Thoracic aorta (tissue), 2 donors: Measurements from ENCODE around the gene CEMIP2. TPM values are rescaled to one million over a fixed set of nuclear protein-coding genes. Genes with fewer than 3 reads are reported as not detected.

Experiments used
- ATAC-seq: fragments of 150-250 bp; one replicate; pipeline ENCODE4 v1.8.0; 2017; ENCODE audit warnings: low read depth; ENCODE audit not compliant: insufficient number of reproducible peaks, low FRiP score
- DNase-seq: peaks from one replicate; pipeline ENCODE4 v3.0.0-alpha.2; 2020; ENCODE audit warnings: low spot score
- H3K27ac ChIP-seq, 2 donors: fragments of 200-600 bp; sonication (generic); 1 replicate in 1 of 2; 2 replicates in 1 of 2; pipeline ENCODE4 v1.5.1; 2016; ENCODE audit warnings: mild to moderate bottlenecking in 2 of 2, moderate library complexity in 2 of 2
- H3K27me3 ChIP-seq: fragments of 200-600 bp; sonication (generic); replicated peaks from 2 replicates; pipeline ENCODE4 v1.6.0; 2016; ENCODE audit warnings: mild to moderate bottlenecking; ENCODE audit not compliant: insufficient read depth
- H3K36me3 ChIP-seq: fragments of 200-600 bp; sonication (generic); one replicate; pipeline ENCODE4 v1.5.1; 2016
- H3K4me1 ChIP-seq, 2 donors: fragments of 200-600 bp; sonication (generic); 1 replicate in 1 of 2; 2 replicates in 1 of 2; pipeline versions ENCODE4 v1.5.1 to v1.6.0; 2016; ENCODE audit warnings: low read depth in 2 of 2, mild to moderate bottlenecking in 1 of 2; ENCODE audit not compliant: control insufficient read depth in 1 of 2
- H3K4me3 ChIP-seq: fragments of 200-600 bp; sonication (generic); 2 replicates; pipeline ENCODE4 v1.5.1; 2016; ENCODE audit warnings: mild to moderate bottlenecking
- H3K9me3 ChIP-seq: fragments of 200-600 bp; sonication (generic); 2 replicates; pipeline ENCODE4 v1.5.1; 2016
- total RNA-seq, 2 donors: library from RNA; depleted of rRNA; stranded (reverse); fragments of >200 nt; gene quantifications; one replicate each; pipeline versions ENCODE4 v1.1.0 to v1.2.3, GENCODE V29; 2016
- TF ChIP-seq, protein P1 (sequence below): fragments of 200-600 bp; sonication (generic); IDR thresholded peaks from one replicate; pipeline ENCODE4 v1.5.1; 2019; ENCODE audit warnings: antibody characterized with exemption

The CEMIP2 gene
- total RNA-seq, 2 donors from 2014 or later: 69.7 to 218 TPM

DNA sequence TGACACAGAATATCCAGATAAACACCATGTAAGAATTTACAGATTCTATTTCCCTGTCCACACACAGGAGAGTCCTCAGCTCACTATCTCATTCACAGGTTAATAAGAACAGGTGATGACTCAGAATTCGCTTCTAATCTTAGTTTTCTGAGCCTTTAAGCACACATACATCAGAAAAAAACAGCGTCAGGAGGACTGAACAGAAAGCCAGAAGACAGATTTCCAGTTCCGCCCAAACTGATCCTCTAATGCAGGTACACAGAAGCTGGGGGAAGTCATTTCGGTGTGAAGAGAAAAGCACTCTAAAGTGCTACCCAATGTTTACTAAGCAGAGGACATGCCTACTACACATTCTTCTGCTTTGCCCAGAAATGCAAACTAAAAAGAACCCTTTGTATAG is 1.6 kb downstream of the CEMIP2 start:
- TF ChIP-seq, protein P1, sequence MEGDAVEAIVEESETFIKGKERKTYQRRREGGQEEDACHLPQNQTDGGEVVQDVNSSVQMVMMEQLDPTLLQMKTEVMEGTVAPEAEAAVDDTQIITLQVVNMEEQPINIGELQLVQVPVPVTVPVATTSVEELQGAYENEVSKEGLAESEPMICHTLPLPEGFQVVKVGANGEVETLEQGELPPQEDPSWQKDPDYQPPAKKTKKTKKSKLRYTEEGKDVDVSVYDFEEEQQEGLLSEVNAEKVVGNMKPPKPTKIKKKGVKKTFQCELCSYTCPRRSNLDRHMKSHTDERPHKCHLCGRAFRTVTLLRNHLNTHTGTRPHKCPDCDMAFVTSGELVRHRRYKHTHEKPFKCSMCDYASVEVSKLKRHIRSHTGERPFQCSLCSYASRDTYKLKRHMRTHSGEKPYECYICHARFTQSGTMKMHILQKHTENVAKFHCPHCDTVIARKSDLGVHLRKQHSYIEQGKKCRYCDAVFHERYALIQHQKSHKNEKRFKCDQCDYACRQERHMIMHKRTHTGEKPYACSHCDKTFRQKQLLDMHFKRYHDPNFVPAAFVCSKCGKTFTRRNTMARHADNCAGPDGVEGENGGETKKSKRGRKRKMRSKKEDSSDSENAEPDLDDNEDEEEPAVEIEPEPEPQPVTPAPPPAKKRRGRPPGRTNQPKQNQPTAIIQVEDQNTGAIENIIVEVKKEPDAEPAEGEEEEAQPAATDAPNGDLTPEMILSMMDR: no peak
- H3K9me3 ChIP-seq: no peaks in the 10 kb centered on the region
- no peaks in the 10 kb centered on the region for H3K27me3 ChIP-seq
- peak overlapping the region; percentile 93 for H3K4me3 ChIP-seq
- no peak overlapping the region for H3K27ac ChIP-seq
- ATAC-seq (no peak), DNase-seq (no peak)
- peaks cover 21 to 41% of the 10 kb centered on the region in 2 donors for H3K4me1 ChIP-seq
- no peaks in the 10 kb centered on the region for H3K36me3 ChIP-seq

DNA sequence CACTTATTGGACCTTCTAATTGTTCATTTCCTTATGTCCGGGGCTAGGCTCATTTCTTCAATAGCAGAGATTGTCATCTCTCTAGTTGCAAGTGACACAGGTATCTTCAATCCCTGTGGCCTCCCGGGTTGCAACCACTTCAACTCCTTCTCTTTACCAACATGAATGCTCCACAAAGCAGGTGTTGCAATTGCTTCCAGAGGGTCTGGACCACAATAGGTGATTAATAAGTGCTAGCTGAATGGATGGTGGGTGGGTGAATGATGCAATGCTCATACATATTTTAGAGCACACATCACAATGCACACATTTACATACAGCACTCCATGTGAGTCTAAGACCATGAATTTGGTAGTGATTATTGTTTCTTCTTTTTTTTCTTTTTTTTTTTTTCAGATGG is 2.6 kb downstream of the CEMIP2 start:
- no peaks in the 10 kb centered on the region for H3K9me3 ChIP-seq
- no peak overlapping the region for H3K27ac ChIP-seq
- DNase-seq: no peak
- H3K27me3 ChIP-seq: no peaks in the 10 kb centered on the region
- H3K4me3 ChIP-seq: no peak overlapping the region
- no peak for ATAC-seq
- TF ChIP-seq, protein P1: no peak
- no peaks in the 10 kb centered on the region for H3K36me3 ChIP-seq
- peaks cover 21 to 46% of the 10 kb centered on the region in 2 donors for H3K4me1 ChIP-seq

DNA sequence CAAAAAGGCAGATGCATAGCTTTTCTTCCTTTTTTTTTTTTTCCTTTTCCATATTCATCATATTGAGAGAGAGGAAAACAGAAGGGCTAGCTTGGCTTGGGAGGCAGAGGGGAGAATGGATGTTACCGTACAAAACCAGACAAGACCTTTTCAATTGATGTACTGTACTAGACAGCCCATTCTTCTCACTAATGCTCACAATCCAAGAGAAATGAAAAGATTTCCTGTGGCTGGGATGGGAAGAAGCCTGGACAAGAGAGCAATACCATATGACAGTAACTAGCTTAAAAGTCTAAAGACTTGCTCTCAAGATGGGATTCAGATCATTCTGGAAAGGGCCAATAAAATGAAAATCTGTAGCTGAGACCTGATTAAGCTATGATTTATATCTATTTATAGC is 3.4 kb downstream of the CEMIP2 start:
- Histone ChIP-seq H3K4me1 (peaks cover 21 to 43% of the 10 kb centered on the region in 2 donors), H3K27me3 (no peaks in the 10 kb centered on the region), H3K9me3 (no peaks in the 10 kb centered on the region), H3K4me3 (no peak overlapping the region), H3K27ac (no peak overlapping the region), H3K36me3 (no peaks in the 10 kb centered on the region)
- no peak for DNase-seq
- no peak for ATAC-seq
- TF ChIP-seq, protein P1: no peak

DNA sequence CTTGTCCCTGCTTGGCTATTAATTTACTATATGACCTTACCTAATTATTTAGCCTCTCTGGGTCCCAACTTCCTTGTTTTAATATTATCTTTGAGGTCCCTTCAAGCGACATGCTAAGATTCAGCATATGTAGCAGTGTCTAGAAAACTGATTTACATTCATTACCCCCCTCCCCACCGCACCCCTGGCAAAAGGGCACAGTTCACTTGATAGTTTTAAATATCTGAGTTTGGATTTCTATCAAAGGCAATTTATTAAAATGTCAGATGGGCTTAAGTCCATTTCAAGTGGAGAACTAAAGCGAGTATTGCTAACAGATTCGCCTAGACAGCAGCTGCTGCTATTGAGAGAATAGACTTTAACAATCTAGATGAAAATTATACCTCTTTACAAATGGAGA is 3.9 kb downstream of the CEMIP2 start:
- no peak overlapping the region for H3K27ac ChIP-seq
- no peak for DNase-seq
- TF ChIP-seq, protein P1: no peak
- ATAC-seq: no peak
- peak overlapping the region; percentile 13 for H3K4me3 ChIP-seq
- no peaks in the 10 kb centered on the region for H3K27me3 ChIP-seq
- no peaks in the 10 kb centered on the region for H3K9me3 ChIP-seq
- no peaks in the 10 kb centered on the region for H3K36me3 ChIP-seq
- H3K4me1 ChIP-seq: peaks cover 21 to 39% of the 10 kb centered on the region in 2 donors

DNA sequence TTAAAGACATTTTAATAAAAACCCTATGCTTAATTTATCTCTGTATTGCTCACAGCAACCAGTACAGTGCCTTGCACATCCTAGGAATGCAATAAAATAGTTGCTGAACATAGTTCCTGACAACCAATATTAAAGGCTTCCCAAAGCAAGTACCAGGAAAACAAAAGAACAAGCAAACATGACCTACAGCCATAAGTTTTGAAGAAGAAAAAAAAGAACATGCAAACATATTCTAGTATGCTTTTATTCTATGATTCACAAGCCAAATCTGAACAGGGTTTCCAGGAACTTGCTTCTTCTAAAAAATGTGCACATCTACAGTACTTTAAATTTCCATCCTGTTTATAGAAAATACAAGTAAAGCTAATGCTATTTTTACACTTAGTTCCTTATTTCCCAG is 4.5 kb downstream of the CEMIP2 start:
- H3K27me3 ChIP-seq: no peaks in the 10 kb centered on the region
- H3K9me3 ChIP-seq: no peaks in the 10 kb centered on the region
- ATAC-seq (no peak), DNase-seq (no peak)
- TF ChIP-seq, protein P1: no peak
- H3K4me3 ChIP-seq: peak overlapping the region; percentile 13
- H3K27ac ChIP-seq: no peak overlapping the region
- H3K36me3 ChIP-seq: no peaks in the 10 kb centered on the region
- H3K4me1 ChIP-seq: peaks cover 21 to 35% of the 10 kb centered on the region in 2 donors
